Bronchial epithelial cell (primary cell): ENCODE data around the gene SLCO3A1. TPM values are rescaled to one million over a fixed set of nuclear protein-coding genes. Genes with fewer than 3 reads are reported as not detected.
A peak's percentile ranks its signal among the peaks of the same experiment; 100 is the strongest.

Experiments
- DNase-seq: peaks from one replicate; pipeline ENCODE4 v3.0.0-alpha.2; 2010; ENCODE audit warnings: low read depth
- FAIRE-seq: peaks from 2 replicates; lab custom pipeline; 2011; peaks lifted over from hg19 to GRCh38; lab: Jason Lieb, UNC
- H3K27me3 ChIP-seq: 2 replicates; pipeline ENCODE4 v1.5.1; 2011; ENCODE audit warnings: low read length; ENCODE audit not compliant: control insufficient read depth, insufficient read depth
- H3K36me3 ChIP-seq: 2 replicates; pipeline ENCODE4 v1.5.1; 2011; ENCODE audit warnings: low read length; ENCODE audit not compliant: control insufficient read depth, insufficient read depth
- H3K4me3 ChIP-seq: 2 replicates; pipeline ENCODE4 v1.5.1; 2011; ENCODE audit warnings: mild to moderate bottlenecking, low read depth, low read length, control low read depth
- CTCF ChIP-seq: IDR thresholded peaks from 2 replicates; pipeline ENCODE4 v1.5.1; 2011; ENCODE audit warnings: mild to moderate bottlenecking, moderate library complexity, low read length, control low read depth, inconsistent platforms; ENCODE audit not compliant: insufficient read depth, severe bottlenecking
- total RNA-seq: library from RNA; depleted of rRNA; stranded (reverse); fragments of >200 nt; gene quantifications from 2 replicates; pipeline ENCODE4 v1.2.1, GENCODE V29; 2014

SLCO3A1 gene
- total RNA-seq, 1 donor from 2014 or later: 4.5 TPM

- FAIRE-seq (no peak), DNase-seq (peak; percentile 33)
- no peaks in the 10 kb centered on the region for H3K27me3 ChIP-seq
Measured at GRCh38 chr15:91854639-91854990, 1.1 kb downstream of the SLCO3A1 start.

GRCh38 chr15:91855241-91855640 is 1.7 kb downstream of the SLCO3A1 start:
- DNase-seq (no peak), FAIRE-seq (no peak)
- H3K4me3 ChIP-seq: no peak overlapping the region
- no peaks in the 10 kb centered on the region for H3K36me3 ChIP-seq
- H3K27me3 ChIP-seq: no peaks in the 10 kb centered on the region
- no peak for TF ChIP-seq CTCF

More at GRCh38 chr15:91854639-91854990, 1.1 kb downstream of the SLCO3A1 start:
- TF ChIP-seq CTCF: no peak
- Histone ChIP-seq H3K4me3 (peak overlapping the region; percentile 50), H3K36me3 (no peaks in the 10 kb centered on the region)

GRCh38 chr15:91855684-91856489 is 2.4 kb downstream of the SLCO3A1 start:
- DNase-seq: peak; percentile 64
- peak; percentile 75 for TF ChIP-seq CTCF
- H3K27me3 ChIP-seq: no peaks in the 10 kb centered on the region
- no peak overlapping the region for H3K4me3 ChIP-seq
- no peak for FAIRE-seq
- H3K36me3 ChIP-seq: no peaks in the 10 kb centered on the region

- no peaks in the 10 kb centered on the region for H3K36me3 ChIP-seq
- FAIRE-seq (no peak), DNase-seq (no peak)
- TF ChIP-seq CTCF: no peak
- no peaks in the 10 kb centered on the region for H3K27me3 ChIP-seq
- no peak overlapping the region for H3K4me3 ChIP-seq
Measured at GRCh38 chr15:91857224-91857585, 3.7 kb downstream of the SLCO3A1 start.

- no peak for FAIRE-seq
- no peaks in the 10 kb centered on the region for H3K27me3 ChIP-seq
- no peak overlapping the region for H3K4me3 ChIP-seq
Measured at GRCh38 chr15:91857772-91858171, 4.3 kb downstream of the SLCO3A1 start.

More at GRCh38 chr15:91857772-91858171, 4.3 kb downstream of the SLCO3A1 start:
- no peaks in the 10 kb centered on the region for H3K36me3 ChIP-seq
- no peak for DNase-seq
- no peak for TF ChIP-seq CTCF
